Epithelial cell of umbilical artery (primary cell): ENCODE data around the gene KLF15. TPM values are rescaled to one million over a fixed set of nuclear protein-coding genes. Genes with fewer than 3 reads are reported as not detected.

Experiments used
- total RNA-seq: library from RNA; depleted of rRNA; stranded (reverse); fragments of >200 nt; gene quantifications from 2 replicates; pipeline ENCODE4 v1.2.3, GENCODE V29; 2014

KLF15 gene
- total RNA-seq = 0.65 and 1.1 TPM in 2 replicates

DNA sequence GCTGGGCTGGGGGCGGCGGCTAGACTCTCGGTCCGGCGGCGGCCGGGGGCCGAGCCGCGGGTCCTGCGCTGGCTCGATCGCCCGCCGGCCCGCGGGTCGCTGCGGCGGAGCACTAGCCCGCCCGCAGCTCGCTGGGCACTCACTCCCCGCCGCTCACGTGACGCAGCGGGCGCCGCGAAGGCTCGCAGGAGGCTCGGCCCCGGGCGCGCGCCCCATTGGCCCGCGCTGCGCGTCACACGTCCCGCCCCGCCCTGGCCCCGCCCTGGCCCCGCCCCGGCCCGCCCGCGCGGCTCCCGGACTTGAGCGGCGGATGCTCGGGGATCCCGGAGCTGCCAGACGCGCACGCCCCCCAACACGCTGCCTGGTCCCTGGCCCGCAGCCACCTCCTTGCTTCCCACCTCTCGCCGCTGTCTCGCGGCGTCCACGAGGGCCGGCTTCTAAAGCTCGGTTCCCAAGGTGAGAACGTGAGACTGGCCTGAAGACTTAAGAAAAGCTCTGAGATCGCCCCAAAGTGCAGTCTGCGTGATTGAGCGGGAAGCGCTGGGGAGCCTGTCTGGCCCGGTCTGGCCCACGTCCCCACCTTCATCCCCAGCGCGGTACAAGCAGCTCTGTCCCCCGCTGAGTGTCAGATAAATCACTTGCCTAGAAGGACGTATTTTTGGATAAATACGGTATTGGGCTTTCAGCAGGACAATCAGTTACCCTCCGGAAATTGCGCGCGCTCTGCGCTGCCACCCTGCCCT, at the start of gene KLF15:
TSS of gene KLF15 (minus strand) at position 114 of the 743 bp plus-strand sequence. CDS start 4,486 bp downstream, outside the sequence.

GRCh38 chr3:126394179-126394976, 37.2 kb upstream of the KLF15 start, which contains the start of gene CFAP100:
CFAP100 (plus strand) TSS chr3:126394909; CDS start chr3:126396001, 1,092 bp downstream.

Other genes with a start within 250 kb of the KLF15 start
- not detected in 2 replicates for gene ALDH1L1, start 176.8 kb downstream of the KLF15 start, total RNA-seq
- not detected in 2 replicates for gene CFAP100, start 37.5 kb upstream of the KLF15 start, total RNA-seq
- 12.7 and 17.0 TPM in 2 replicates for gene ZXDC, start 118.5 kb upstream of the KLF15 start, total RNA-seq
- not detected in 2 replicates for gene UROC1, start 160.4 kb upstream of the KLF15 start, total RNA-seq
- gene CHST13, start 166.7 kb upstream of the KLF15 start, total RNA-seq = not detected in 2 replicates
- gene C3orf22, start 201.5 kb upstream of the KLF15 start, total RNA-seq = not detected in 2 replicates